ENCODE data around the gene PDLIM1.

DNA sequence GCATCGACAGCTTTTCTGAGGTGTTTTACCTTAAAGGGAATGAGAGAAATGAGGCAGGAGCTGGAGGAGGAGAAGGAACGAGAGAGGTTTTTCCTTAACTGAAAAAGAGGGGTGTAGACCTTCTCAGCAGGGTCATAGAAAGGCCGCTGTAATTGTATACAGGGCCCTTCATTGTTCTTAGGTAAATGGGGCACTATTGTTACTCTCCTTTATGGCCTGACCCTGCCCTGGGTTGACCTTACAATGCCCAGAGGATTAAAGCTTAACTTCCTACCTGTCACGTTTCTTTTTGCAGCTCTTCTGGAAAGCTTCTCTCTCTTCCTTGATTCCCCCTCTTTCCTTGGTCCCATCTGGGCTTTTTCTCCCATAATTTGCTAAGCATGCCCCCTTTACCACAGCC, 13.7 kb upstream of the PDLIM1 start:
- TF ChIP-seq POLR2A (IDR thresholded peaks at IDR 0.05): no peak
- no peak for TF ChIP-seq CTCF (IDR thresholded peaks at IDR 0.05)
- no peak for TF ChIP-seq EP300 (IDR thresholded peaks at IDR 0.05)

Data from ovary (tissue), 3 donors.